Epithelial cell of esophagus (primary cell): ENCODE results near the gene LASP1NB.

Experiments
- DNase-seq: peaks from one replicate; pipeline ENCODE4 v3.0.0; 2010; ENCODE audit warnings: low read depth
- H3K4me3 ChIP-seq: 2 replicates; pipeline ENCODE4 v1.5.1; 2011; ENCODE audit warnings: mild to moderate bottlenecking, low read length, control low read depth
- CTCF ChIP-seq: IDR thresholded peaks from 2 replicates; pipeline ENCODE4 v1.5.1; 2011; ENCODE audit warnings: low read depth, mild to moderate bottlenecking, low read length, control low read depth, inconsistent platforms; ENCODE audit not compliant: insufficient read depth; ENCODE audit errors: missing control alignments

LASP1NB gene

GRCh38 chr17:38883592-38884526 is 41.6 kb upstream of the LASP1NB start:
- peak; percentile 26 for DNase-seq
- no peak overlapping the region for H3K4me3 ChIP-seq
- peak; percentile 4 for TF ChIP-seq CTCF

- TF ChIP-seq CTCF = no peak
- no peak overlapping the region for H3K4me3 ChIP-seq
- no peak for DNase-seq
Observed at GRCh38 chr17:38885044-38885727, 40.2 kb upstream of the LASP1NB start.

- DNase-seq = no peak
- no peak for TF ChIP-seq CTCF
- H3K4me3 ChIP-seq = no peak overlapping the region
Observed at GRCh38 chr17:38885728-38886642, 39.4 kb upstream of the LASP1NB start.

GRCh38 chr17:38886643-38887010 is 38.8 kb upstream of the LASP1NB start:
- no peak for DNase-seq
- no peak for TF ChIP-seq CTCF

GRCh38 chr17:38888842-38889241 is 36.6 kb upstream of the LASP1NB start:
- TF ChIP-seq CTCF = no peak
- no peak overlapping the region for H3K4me3 ChIP-seq
- DNase-seq = no peak

More at GRCh38 chr17:38886643-38887010, 38.8 kb upstream of the LASP1NB start:
- no peak overlapping the region for H3K4me3 ChIP-seq

- no peak for TF ChIP-seq CTCF
- DNase-seq = no peak
- H3K4me3 ChIP-seq = no peak overlapping the region
Observed at GRCh38 chr17:38889745-38890409, 35.5 kb upstream of the LASP1NB start.
